Caco-2 (cell line): ENCODE results near the gene KLHL26. TPM values are rescaled to one million over a fixed set of nuclear protein-coding genes. Genes with fewer than 3 reads are reported as not detected.

Experiments used
- BruUV-seq: library from RNA; stranded (reverse); fragments of 400-500 nt; replicated peaks from 2 replicates; lab custom pipeline; 2021; lab: Mats Ljungman, UMichigan
- CTCF ChIA-PET: fragments of 300-600 bp; sonication (Branson Sonifier 250); formaldehyde crosslinking; loops from one replicate; lab custom pipeline; 2022; ENCODE audit warnings: antibody characterized with exemption; lab: Charles Lee
- POLR2A ChIA-PET: fragments of 300-600 bp; sonication (Branson Sonifier 250); formaldehyde crosslinking; loops from one replicate; lab custom pipeline; 2022; ENCODE audit warnings: antibody characterized with exemption; lab: Charles Lee
- DNase-seq, 2 experiments: peaks; one replicate each; pipeline versions ENCODE4 v3.0.0 to v3.0.0-alpha.2; 2020 to 2022
- H3K27me3 ChIP-seq: replicated peaks from 2 replicates; pipeline ENCODE4 v1.6.0; 2011; ENCODE audit warnings: low read length; ENCODE audit not compliant: control insufficient read depth, insufficient read depth
- H3K36me3 ChIP-seq: 2 replicates; pipeline ENCODE4 v1.5.1; 2011; ENCODE audit warnings: low read length; ENCODE audit not compliant: control insufficient read depth, insufficient read depth
- H3K4me1 ChIP-seq: fragments of 250-450 bp; sonication (Bioruptor Pico); 2 replicates; pipeline ENCODE4 v1.5.1; 2020; ENCODE audit warnings: mild to moderate bottlenecking
- H3K4me3 ChIP-seq: 2 replicates; pipeline ENCODE4 v1.5.1; 2011; ENCODE audit warnings: low read depth, mild to moderate bottlenecking, control low read depth, low read length
- H3K9me3 ChIP-seq: fragments of 250-450 bp; sonication (Bioruptor Pico); 2 replicates; pipeline ENCODE4 v1.5.1; 2020; ENCODE audit warnings: mild to moderate bottlenecking, moderate library complexity
- H3K27ac Mint-ChIP-seq: one replicate; pipeline ENCODE4 v1.8.0; 2022; ENCODE audit warnings: mixed read lengths; ENCODE audit not compliant: unreplicated experiment
- H3K27me3 Mint-ChIP-seq: one replicate; pipeline ENCODE4 v1.8.0; 2022; ENCODE audit warnings: mixed read lengths; ENCODE audit not compliant: insufficient read depth, unreplicated experiment
- H3K36me3 Mint-ChIP-seq: one replicate; pipeline ENCODE4 v1.8.0; 2022; ENCODE audit warnings: mild to moderate bottlenecking, mixed read lengths; ENCODE audit not compliant: insufficient read depth, unreplicated experiment
- H3K4me1 Mint-ChIP-seq: one replicate; pipeline ENCODE4 v1.8.0; 2022; ENCODE audit warnings: low read depth, mixed read lengths; ENCODE audit not compliant: unreplicated experiment
- H3K4me3 Mint-ChIP-seq: one replicate; pipeline ENCODE4 v1.8.0; 2022; ENCODE audit warnings: mild to moderate bottlenecking, moderate library complexity, mixed read lengths; ENCODE audit not compliant: unreplicated experiment
- H3K9me3 Mint-ChIP-seq: one replicate; pipeline ENCODE4 v1.8.0; 2022; ENCODE audit warnings: mixed read lengths; ENCODE audit not compliant: unreplicated experiment
- intact Hi-C: fragments of 100-400 bp; cut with micrococcal nuclease; formaldehyde crosslinking; loops from one replicate; pipeline ENCODE4 v1.10.0; 2022; ENCODE audit not compliant: unreplicated experiment
- total RNA-seq: library from RNA; stranded (reverse); gene quantifications from 2 replicates; pipeline ENCODE4 v1.2.3, GENCODE V29; 2022
- TF ChIP-seq, protein P1 (sequence below), 2 experiments: fragments of 200-600 bp in 1 of 2; IDR thresholded peaks; 1 replicate in 1 of 2; 2 replicates in 1 of 2; pipeline versions ENCODE4 v1.5.1 to v1.8.0; 2011 to 2022; ENCODE audit warnings: antibody characterized with exemption in 1 of 2, control low read depth in 1 of 2, inconsistent platforms in 1 of 2, low read depth in 1 of 2, low read length in 1 of 2, mild to moderate bottlenecking in 1 of 2, moderate library complexity in 1 of 2; ENCODE audit not compliant: insufficient read depth in 1 of 2, severe bottlenecking in 1 of 2, unreplicated experiment in 1 of 2

KLHL26 gene
- total RNA-seq, 1 experiment from 2014 or later = 9.8 TPM

DNA sequence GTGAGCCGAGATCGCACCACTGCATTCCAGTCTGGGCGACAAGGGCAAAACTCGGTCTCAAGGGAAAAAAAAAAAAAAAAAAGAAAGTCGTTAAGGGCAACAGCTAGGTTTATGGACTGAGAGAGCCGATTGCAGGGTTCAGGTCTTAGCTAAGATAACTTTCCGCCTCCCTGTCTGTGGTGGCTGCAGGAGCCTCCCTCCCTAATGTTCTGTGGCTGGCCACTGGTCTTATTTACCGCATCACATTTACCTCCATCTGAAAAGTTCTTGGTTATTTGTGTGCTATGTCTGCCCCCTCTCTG is 45.9 kb downstream of the KLHL26 start:
- no peaks in the 10 kb centered on the region for H3K27me3 ChIP-seq
- no peaks in the 10 kb centered on the region for H3K9me3 ChIP-seq
- ChIA-PET CTCF (interaction anchor here (0.6 kb wide), 1 partner anchor 388 kb away, joined by 4 read pairs; no protein-coding TSS in a partner anchor), POLR2A (no interaction called here)
- no peaks in the 10 kb centered on the region for H3K9me3 Mint-ChIP-seq
- H3K27ac Mint-ChIP-seq = no peak overlapping the region
- H3K27me3 Mint-ChIP-seq = no peaks in the 10 kb centered on the region
- no peaks in the 10 kb centered on the region for H3K36me3 ChIP-seq
- no peaks in the 10 kb centered on the region for H3K36me3 Mint-ChIP-seq
- TF ChIP-seq, protein P1, sequence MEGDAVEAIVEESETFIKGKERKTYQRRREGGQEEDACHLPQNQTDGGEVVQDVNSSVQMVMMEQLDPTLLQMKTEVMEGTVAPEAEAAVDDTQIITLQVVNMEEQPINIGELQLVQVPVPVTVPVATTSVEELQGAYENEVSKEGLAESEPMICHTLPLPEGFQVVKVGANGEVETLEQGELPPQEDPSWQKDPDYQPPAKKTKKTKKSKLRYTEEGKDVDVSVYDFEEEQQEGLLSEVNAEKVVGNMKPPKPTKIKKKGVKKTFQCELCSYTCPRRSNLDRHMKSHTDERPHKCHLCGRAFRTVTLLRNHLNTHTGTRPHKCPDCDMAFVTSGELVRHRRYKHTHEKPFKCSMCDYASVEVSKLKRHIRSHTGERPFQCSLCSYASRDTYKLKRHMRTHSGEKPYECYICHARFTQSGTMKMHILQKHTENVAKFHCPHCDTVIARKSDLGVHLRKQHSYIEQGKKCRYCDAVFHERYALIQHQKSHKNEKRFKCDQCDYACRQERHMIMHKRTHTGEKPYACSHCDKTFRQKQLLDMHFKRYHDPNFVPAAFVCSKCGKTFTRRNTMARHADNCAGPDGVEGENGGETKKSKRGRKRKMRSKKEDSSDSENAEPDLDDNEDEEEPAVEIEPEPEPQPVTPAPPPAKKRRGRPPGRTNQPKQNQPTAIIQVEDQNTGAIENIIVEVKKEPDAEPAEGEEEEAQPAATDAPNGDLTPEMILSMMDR (IDR thresholded peaks at IDR 0.05; ENCODE audit: insufficient read depth in 1 of 2, low read depth in 1 of 2, low read length in 1 of 2, severe bottlenecking in 1 of 2, unreplicated experiment in 1 of 2) = no peak
- no peaks in the 10 kb centered on the region for H3K4me1 Mint-ChIP-seq
- no peak for DNase-seq
- peak overlapping the region; percentile 84 for H3K4me3 Mint-ChIP-seq
- BruUV-seq = no TSS peak
- peak overlapping the region; percentile 55 for H3K4me3 ChIP-seq
- intact Hi-C loops = no loop called here
- peaks cover 12% of the 10 kb centered on the region for H3K4me1 ChIP-seq

DNA sequence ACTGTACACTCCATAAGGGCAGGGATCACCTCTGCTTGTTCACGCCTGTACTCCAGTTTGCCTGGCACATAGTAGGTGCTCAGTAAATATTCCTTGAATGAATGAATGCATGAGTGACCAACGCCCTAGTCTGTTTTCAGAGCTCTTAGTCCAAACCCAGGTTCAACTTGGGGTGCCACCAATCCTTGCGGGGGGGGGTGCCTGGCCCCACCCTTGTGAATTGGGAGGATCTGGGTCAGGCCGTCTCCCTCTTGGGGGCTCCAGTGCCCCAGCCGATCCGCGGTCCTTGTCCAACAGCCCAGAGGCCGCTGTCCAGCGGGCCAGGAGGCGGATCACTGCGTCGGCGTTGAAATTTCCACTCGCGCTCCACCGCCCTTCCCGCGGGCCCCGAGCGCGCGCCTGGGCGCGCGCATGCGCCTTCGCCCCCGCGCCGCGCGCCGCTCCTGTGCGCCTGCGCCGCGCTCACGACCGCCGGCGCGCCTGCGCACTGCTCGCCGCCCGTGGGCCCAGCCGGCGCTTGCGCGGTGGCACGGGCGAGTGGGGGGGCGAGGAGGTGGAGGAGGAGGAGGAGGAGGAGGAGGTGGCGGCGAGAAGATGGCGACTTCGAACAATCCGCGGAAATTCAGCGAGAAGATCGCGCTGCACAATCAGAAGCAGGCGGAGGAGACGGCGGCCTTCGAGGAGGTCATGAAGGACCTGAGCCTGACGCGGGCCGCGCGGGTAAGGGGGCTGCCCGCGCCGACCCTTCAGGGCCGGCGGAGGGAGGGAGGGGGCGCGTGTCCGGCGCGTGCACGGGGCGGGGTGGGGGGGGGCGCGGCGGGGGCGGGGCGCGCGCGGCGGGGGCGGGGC is 46.5 kb downstream of the KLHL26 start, which contains the start of gene CRTC1:
Gene CRTC1 (plus strand): TSS at position 572 of the 849 bp plus-strand sequence. CDS start 23 bp downstream, at position 595.
- TF ChIP-seq, protein P1 (IDR thresholded peaks at IDR 0.05; ENCODE audit: insufficient read depth in 1 of 2, low read depth in 1 of 2, low read length in 1 of 2, severe bottlenecking in 1 of 2, unreplicated experiment in 1 of 2) = no peak
- Histone ChIP-seq H3K9me3 (no peaks in the 10 kb centered on the region), H3K4me1 (peaks cover 7% of the 10 kb centered on the region), H3K27me3 (no peaks in the 10 kb centered on the region), H3K36me3 (no peaks in the 10 kb centered on the region), H3K4me3 (peak within 1 kb of the TSS; percentile 92)
- TSS peak; percentile 77 for BruUV-seq
- DNase-seq = peak; percentile 90 to 93
- Mint-ChIP-seq H3K9me3 (no peaks in the 10 kb centered on the region), H3K27ac (peak within 1 kb of the TSS; percentile 63), H3K36me3 (no peaks in the 10 kb centered on the region), H3K27me3 (no peaks in the 10 kb centered on the region), H3K4me1 (no peaks in the 10 kb centered on the region), H3K4me3 (peak within 1 kb of the TSS; percentile 84)
- CTCF ChIA-PET = interaction anchor here (0.6 kb wide), 1 partner anchor 388 kb away, joined by 4 read pairs; no protein-coding TSS in a partner anchor
- intact Hi-C loops = no loop called here
- POLR2A ChIA-PET = no interaction called here

DNA sequence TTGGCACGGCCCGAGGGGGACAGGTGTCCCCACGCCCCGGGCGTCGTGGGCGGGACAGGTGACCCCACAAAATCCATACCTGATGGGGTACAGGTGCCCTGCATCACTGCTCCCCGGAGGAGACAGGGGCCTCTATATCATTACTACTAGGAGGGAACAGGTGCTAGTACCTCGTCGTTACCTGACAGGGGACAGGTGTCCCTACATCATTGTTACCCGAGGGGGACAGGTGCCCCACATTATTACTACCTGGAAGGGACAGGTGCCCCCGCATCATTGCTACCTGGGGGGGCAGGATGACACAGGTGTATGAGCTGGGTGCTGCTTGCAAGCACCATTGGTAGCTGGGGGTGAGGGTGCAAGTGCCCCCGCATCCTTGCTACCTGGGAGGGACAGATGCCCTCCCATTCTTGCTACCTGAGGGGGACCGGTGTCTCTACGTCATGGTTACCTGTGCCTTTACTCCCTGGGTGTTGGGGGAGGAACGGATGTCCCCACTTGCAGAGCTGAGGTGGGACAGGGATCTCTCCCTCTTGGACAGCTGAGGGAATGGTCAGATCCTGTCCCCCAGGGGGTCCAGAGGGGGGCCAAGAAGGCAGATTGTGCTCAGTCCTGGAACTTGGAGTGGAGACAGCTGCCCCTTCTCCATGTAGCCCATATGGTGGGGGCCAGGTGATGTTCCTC is 47.3 kb downstream of the KLHL26 start:
- H3K36me3 Mint-ChIP-seq = no peaks in the 10 kb centered on the region
- CTCF ChIA-PET = no interaction called here
- H3K9me3 Mint-ChIP-seq = no peaks in the 10 kb centered on the region
- intact Hi-C loops = no loop called here
- H3K27me3 Mint-ChIP-seq = no peaks in the 10 kb centered on the region
- TF ChIP-seq, protein P1 (IDR thresholded peaks at IDR 0.05; ENCODE audit: insufficient read depth in 1 of 2, low read depth in 1 of 2, low read length in 1 of 2, severe bottlenecking in 1 of 2, unreplicated experiment in 1 of 2) = no peak
- no TSS peak for BruUV-seq
- POLR2A ChIA-PET = no interaction called here
- H3K27ac Mint-ChIP-seq = peak overlapping the region; percentile 63
- no peak for DNase-seq
- no peaks in the 10 kb centered on the region for H3K27me3 ChIP-seq
- no peaks in the 10 kb centered on the region for H3K9me3 ChIP-seq
- H3K4me3 ChIP-seq = peak overlapping the region; percentile 92
- H3K4me1 ChIP-seq = peaks cover 6% of the 10 kb centered on the region
- no peaks in the 10 kb centered on the region for H3K36me3 ChIP-seq
- H3K4me1 Mint-ChIP-seq = no peaks in the 10 kb centered on the region
- H3K4me3 Mint-ChIP-seq = peak overlapping the region; percentile 84
